Glomerular visceral epithelial cell (primary cell): Measurements from ENCODE around the gene APLP2.
"Not testable (repeated sequence)": the region's sequence is repeated elsewhere in the genome, so short reads cannot be mapped to it uniquely, and the experiment has no call there.

Experiments used
- DNase-seq: peaks from one replicate; pipeline ENCODE4 v3.0.0-alpha.2; 2016; ENCODE audit errors: extremely low spot score

The APLP2 gene

DNA sequence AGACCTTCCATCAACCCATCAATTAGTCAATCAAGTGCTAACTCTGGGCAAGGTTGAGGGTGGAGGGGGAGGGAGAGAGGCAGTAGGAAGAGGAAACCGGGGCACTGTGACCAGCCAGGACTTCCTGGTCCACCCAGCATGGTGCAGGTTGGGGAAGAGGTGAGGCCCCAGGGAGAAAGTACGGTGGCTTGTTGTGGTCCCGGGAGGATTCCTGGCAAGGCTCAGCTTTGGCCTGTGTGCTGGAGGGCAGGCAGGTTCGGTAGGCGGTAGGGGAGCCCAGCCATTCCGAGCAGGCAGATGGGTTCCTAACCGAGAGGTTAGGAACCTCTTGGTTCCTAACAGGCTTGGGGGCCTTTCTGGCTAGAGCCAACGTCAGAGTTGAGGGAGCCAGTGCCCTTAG, 100.7 kb downstream of the APLP2 start:
- no peak for DNase-seq

DNA sequence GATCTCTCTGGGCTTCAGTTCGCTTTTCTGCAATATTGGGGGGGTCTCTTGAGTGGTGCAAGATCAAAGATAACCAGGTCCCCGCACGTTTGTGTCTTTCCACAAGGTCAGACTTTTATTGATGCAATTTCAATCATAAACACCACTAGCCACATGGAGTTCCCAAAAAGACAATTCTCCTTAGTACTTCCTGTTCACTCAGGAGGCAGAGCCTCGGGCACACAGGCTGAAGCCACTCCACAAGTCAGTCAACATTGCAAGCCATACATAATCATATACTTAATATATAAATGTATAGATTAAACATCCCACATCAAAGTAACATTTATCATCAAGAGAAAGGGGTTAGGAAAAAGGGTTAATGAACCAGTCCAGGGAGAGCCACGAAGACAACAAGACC, 101.8 kb downstream of the APLP2 start:
- no peak for DNase-seq

DNA sequence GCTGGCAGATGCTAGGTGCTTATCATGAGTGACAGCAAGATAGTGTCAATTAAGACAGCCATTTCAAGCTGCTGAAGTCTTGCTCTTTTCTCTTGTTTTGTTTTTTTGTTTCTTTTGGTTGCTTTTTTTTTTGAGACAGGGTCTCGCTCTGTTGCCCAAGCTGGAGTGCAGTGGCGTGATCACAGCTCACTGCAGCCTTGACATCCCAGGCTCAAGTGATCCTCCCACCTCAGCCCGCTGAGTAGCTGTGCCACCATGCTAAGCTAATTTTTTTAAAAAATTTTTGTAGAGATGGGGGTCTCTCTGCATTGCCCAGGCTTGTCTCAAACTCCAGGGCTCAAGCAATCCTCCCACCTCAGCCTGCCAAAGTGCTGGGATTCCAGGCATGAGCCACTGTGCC, 102.3 kb downstream of the APLP2 start:
- DNase-seq, result not testable (repeated sequence)

DNA sequence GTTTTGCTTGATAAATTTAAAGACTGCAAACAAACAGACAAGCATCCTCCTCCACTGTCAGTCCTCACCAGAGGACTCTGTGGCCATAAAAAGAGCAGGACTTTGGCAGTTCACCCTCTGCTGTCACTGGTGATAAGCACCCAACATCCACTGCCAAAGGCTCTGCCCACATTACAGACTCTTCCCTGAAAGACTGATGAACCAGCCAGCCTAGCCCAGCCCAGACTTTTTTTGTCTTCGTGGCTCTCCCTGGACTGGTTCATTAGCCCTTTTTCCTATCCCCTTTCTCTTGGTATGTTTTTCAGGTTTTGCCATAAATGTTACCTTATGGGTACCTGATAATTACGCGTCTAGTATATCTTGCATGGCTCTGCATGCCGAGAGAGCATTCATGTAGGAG, 104.9 kb downstream of the APLP2 start:
- no peak for DNase-seq

DNA sequence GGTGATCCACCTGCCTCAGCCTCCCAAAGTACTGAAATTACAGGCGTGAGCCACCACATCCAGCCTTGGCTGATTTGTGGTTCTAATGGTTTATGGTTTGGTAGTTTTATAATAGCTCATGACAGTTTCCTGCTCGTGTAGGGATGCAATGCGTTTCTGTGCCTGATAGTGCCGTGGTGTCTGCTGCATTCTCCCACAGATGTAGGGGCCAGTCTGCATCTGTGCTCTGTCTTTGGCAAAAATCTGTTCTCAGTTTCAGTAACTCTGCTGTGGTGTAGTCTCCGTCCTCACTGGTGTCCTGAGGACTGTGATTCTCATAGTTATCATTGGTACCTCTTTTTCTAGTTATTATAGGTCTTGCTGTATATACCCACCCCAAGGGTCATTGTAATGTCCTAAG, 106.2 kb downstream of the APLP2 start:
- DNase-seq, result no peak

DNA sequence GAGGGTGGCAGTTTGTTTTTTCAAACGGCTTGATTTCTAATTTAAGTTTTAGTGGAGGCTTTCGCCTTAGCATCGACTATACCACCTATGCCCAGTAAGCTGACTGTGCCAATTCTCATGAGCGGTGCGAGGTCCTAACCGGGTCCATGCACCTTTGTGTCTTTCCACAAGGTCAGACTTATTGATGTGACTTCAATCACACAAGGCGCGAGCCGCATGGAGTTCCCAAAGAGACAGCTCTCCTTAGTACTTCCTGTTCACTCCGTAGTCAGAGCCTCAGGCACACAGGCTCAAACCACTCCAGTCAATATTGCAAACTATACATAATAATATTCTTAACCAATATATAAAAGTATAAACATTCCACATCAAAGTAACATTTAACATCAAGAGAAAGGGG, 108.1 kb downstream of the APLP2 start:
- DNase-seq, result no peak

DNA sequence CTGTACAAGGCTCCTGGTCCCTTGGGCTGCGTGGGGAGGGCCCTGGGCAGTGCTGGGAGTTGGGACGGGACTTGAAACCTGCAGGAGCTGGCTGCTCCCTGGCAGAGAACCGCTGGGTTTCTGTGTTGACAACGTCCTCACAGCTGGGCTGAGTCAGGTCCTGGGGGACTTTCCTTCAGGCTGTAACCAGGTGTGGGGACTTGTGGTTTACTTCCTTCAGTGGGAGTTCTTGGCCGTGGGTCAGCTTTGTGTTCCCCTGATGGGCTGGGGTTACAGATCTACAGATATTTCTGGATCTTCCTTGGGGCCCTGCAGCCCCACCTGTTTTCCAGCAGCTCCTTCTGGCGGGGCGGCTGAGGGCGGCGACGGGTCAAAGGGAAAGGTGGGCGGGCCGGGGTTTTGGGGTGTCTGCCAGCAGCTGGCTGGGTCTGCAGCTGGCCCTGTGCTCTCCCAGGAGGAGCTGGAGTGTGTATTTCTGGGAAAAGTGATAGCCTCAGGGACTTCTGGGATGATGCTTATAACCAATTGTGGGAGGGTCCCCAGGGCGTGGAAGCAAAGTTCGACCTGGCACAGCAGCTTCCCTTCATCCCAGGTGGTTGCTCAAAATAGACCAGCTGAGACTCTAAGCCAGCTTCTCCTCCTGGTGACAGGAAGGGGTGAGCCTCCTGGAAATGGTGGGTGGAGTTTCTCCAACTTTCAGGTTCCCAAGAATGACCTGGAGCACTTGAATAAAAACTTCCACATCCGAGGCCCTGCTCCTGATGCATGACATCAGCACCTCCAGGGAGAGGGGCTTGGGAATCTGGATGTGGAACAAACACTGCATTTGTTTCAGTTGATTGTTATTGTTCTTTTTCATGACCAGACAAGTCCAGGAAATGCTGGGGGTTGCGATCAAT, 109.0 kb downstream of the APLP2 start:
- DNase-seq, result peak; percentile 48

DNA sequence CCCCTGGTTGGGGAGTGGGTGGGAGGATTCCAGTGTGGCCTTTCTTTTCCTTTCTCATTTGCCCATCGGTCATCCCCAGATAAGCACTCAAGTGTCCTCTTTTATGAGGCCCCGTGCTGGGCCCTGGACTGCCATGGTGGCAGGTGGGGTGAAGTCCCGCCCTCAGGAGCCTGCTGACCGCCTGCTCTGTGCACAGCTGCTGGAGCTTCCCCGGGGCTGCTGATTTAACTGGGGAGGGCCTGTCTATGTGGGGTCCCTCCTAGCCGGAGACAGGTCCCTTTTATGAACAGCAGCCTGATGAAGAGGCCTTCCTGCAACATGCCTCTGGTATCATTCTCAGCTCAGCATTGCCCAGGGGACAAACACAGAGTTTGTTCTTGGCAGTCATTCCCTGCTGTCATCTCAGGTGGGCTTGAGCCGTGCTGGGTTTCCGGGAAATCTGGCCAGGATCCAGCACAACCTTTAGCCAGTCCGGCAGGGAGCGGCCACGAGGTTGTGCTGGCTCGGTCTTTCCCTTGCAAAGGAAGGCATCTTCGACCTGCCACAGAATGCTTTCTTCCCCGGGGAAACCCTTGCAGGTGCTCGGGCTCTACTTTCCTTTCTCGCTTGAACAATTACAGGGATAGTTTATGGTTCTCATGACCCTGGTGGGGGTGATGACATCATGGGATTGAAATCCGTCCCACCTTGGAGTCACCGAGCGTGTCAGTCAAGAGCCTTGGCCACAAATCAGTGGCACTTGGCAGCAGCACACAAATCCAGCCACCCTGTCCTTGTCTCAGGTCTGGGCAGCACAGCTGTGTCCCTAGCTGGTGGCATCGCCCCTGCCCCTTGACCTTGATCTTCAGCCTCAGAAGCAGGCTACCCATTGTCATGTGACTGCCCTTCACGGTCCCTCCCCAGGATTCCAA, 110.0 kb downstream of the APLP2 start:
- peak; percentile 76 for DNase-seq

DNA sequence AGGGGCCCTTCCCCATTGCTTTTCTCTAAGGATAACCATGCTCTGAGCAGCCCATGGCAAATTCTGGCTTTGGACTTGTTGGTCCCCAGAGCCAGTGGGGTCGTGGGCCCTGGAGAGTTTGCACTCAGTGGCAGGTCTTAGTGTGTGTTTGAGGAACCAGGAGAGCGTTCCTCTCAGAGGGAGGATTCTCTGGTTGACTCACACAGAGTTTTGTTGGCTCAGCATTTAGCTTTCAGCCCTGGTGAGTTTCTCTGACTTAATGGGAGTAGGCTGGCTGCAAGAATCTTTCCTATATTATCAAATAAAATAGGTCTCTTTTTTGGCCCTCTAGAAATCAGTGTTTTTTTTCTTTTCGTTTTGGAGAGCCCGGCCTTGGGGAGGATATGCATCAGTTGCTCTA, 110.8 kb downstream of the APLP2 start:
- DNase-seq, result peak; percentile 47

DNA sequence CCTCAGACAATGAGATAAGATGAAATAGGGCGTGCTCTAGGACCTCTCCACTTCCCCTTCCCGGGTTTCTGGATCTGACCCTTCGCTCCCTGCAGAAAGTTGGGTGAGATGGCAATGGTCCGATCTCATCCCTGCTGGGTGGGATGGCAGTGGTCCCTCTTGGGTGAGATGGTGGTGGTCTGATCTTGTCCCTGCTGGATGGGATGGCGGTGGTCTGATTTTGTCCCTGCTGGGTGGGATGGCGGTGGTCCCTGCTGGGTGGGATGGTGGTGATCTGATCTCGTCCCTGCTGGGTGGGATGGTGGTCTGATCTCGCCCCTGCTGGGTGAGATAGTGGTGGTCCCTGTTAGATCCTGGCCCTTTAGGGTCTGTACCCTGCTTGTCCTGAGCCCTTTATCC, 111.2 kb downstream of the APLP2 start:
- DNase-seq, result no peak

DNA sequence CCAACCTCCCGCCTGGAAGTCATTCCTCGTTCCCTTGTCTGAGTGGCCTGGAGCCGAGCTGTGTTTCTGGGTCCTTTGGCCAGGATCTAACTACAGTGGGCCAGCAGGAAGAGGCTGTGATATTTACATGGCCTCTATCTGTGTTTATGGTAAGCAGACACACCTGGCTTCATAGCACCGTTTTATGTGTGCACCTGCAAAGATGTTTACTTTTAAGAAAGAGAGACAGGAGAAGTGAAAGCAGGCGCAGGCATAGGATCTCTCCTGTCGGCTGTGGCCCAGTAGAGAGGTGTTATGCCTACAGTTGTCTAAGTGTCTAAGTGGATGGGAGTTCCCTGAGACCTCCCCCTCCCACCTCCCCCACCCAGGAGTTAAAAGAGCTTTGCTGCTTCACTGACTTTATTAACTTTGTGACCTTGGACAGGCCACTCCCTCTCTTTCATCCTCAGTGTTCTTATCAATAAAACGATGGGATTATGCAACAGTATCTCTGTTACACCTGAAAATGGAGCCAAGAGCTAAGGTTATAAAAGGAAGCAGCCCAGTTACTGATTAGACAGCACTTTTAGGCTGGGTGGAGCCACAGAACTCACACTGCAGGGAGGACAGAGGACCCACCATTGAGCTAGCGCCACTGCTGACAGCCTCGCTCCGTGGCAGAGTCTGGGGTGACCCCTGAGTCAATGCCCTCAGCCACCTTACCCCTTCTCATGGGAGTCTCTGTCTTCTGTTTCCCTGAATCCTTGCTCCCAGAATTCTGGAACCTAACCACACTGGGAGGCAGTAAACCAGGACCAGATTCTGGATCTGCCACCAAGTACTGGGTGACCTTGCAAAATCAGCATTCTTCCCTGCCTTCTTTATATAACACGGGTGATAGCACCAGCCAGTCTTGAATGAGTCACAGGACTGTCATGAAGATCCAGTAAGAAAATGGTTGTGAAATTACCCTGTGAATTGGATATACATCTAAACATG, 111.9 kb downstream of the APLP2 start:
- DNase-seq, result peak; percentile 52

DNA sequence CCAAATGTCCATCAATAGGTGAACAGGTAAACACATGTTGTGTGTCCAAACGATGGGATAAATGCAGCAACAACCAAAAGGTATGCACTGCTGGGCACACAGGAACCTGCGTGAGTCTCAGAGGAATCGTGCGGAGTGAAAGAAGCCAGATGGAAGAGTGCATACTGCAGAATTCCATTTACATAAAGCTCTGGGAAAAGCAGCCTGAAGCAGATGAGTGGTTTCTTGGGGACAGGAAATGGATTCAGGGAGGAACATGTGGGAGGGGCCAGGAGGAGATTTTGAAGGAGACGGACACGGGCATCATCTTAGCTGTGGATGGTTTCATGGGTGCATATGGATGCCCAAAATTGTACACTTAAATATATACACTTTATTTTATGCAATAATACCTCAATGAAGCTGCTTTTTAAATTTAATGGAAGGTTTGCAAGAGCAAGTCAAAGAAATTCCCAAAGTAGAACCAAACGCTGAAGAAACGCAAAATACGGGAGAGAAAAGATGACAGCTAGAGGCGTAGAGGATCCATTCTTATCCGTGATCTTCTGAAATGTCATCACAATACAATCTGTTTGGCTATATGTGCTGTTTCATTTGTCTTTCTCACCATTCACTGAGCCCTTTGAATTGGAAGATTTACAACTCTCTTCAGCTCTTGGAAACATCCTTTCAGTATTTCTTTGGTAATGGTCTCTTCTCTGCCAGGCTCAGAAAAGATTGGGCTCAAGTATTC, 114.3 kb downstream of the APLP2 start:
- DNase-seq, result no peak

DNA sequence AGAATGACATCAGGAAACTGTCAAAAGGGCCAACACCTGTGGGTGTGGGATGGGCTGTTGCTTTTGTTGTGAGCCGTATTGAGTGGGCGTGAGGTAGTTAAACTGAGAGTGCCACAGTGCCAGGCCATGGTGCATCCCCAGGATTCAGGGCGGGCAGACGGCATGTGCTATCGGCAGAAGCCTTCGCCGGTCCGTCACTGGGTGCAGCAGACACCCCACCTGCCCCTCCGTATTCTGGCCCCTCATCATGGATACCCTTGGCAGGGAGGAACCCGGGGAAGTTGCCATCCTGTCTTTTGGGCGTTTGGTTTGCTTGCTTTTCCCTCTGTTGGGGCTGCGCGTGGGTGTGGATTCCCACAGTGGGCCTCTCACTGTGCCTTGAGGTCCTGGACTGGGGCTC, 117.4 kb downstream of the APLP2 start:
- DNase-seq, result no peak

DNA sequence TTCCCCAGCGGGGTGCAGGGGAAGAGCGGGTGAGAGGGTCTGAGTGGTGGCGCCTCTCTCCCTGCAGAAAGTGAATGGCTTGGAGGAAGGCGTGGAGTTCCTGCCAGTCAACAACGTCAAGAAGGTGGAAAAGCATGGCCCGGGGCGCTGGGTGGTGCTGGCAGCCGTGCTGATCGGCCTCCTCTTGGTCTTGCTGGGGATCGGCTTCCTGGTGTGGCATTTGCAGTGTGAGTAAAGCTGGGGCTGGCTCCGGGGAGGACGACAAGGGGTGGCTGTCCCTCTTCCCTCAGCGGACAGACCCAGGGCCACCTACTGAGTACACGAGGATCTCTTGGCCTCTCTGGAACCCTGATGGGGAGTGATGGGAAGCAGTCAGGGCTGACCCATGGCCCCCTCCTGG, 118.4 kb downstream of the APLP2 start:
- no peak for DNase-seq

DNA sequence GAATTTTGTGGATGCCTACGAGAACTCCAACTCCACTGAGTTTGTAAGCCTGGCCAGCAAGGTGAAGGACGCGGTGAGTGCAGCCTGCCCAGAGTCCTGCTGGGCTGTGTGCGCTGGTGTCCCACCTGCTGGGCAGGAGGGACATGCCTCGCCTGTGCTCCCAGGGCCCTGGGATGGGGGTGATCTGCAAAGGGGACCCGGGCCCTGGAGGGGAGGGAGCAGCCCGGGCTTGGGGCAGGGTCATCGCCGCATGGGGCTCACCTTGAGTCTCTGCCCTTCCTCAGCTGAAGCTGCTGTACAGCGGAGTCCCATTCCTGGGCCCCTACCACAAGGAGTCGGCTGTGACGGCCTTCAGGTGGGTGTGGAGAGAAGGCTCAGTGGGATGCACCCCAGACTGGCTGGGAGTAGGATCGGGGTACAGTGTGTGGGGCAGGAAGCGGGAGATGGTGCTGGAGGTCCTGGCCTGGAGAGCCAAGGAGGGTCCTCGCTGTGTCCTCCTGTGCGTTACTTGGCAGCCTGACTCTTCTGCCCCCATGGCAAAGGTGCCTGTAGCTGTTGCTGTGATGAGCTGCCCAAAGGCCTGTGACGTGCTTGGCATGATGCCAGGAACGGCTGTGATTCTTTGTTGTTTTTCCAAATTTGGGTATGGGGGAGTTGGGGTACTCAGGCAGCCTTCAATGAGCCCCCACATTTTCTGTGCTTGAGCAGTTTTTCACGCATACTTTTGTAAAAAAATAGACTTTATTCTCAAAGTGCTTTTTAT, 119.1 kb downstream of the APLP2 start:
- no peak for DNase-seq

DNA sequence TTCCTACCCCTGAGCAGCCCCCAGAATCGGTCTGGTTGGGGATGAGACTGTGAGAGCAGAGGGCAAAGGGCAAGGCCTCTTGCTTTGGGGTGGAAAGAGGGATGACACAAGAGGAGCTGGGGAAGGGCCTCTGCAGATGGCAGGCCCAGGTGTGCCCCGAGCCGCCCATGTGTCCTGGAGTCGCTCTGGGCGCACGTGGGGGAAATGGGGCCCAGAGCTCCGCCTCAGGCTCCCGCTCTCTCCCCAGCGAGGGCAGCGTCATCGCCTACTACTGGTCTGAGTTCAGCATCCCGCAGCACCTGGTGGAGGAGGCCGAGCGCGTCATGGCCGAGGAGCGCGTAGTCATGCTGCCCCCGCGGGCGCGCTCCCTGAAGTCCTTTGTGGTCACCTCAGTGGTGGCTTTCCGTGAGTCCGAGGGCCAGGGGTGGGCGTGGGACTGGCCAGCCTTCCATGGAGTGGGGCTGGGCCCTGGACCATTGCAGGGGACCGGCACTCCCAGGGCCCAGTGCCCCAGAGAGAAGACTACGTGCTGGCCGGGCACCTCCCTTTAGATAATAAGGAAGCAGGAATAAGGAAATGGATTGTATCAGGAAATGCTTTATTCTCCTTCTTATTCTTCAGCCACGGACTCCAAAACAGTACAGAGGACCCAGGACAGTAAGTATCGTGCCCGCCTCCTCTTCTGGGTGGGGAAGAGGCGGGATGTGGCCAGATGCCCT, 120.0 kb downstream of the APLP2 start:
- DNase-seq, result no peak

DNA sequence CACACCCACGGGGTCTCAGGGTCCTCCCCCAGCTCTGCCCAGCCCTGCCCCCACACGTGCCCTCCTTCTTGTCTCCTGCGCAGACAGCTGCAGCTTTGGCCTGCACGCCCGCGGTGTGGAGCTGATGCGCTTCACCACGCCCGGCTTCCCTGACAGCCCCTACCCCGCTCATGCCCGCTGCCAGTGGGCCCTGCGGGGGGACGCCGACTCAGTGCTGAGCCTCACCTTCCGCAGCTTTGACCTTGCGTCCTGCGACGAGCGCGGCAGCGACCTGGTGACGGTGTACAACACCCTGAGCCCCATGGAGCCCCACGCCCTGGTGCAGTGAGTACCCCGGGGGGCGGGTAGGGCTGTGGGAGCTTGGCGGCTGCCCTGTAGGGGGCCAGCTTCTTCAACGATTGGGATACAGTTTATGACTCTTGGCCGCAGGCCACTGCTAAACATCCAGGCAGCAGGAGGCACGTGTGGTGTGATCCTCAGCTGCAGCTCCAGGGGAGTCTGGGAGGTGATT, 120.7 kb downstream of the APLP2 start:
- DNase-seq, result no peak

DNA sequence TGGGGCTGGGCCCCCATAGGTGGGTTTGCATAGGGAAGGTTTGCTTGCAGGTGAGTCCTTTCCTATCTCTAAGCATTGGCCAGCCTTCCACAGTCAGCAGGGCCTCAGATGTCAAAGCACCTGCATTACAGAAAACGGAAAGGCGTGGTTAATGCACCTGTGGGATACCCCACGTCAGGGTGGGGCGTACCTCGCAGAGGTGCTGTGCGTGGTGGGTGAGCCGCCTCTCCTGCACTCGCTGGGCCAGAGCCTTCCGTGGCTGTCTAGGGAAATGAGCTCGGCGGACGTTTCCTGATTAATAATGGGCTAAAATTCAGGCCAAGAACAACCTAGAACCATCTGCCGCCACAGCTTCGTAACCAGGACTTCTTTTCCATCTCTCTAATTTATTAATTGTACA, 122.2 kb downstream of the APLP2 start:
- no peak for DNase-seq

DNA sequence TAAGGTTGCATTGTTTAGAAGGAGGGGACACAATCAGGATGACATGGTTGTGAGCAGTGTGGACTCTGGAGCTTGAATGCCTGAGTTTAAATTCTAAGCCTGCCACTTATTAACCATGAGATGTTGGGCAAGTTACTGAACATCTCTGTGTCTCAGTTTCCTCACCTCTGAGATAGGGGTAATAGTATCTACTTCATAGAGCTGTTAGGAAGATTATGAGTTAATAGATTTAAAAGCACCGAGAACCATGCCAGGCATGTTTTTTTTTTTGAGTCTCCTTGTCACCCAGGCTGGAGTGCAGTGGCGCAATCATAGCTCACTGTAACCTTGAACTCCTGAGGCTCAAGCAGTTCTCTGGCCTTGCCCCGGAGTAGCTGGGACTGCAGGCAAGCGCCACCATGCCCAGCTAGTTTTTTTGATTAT, 123.2 kb downstream of the APLP2 start:
- DNase-seq, result no peak
